GM21390 (cell line): Measurements from ENCODE around the gene BRD2.
A peak's percentile ranks its signal among the peaks of the same experiment; 100 is the strongest.

Source experiments
- ATAC-seq: cut with Tn5 transposase; IDR thresholded peaks from one replicate; pipeline ENCODE4 v1.9.1; 2021; ENCODE audit not compliant: unreplicated experiment

The BRD2 gene

DNA sequence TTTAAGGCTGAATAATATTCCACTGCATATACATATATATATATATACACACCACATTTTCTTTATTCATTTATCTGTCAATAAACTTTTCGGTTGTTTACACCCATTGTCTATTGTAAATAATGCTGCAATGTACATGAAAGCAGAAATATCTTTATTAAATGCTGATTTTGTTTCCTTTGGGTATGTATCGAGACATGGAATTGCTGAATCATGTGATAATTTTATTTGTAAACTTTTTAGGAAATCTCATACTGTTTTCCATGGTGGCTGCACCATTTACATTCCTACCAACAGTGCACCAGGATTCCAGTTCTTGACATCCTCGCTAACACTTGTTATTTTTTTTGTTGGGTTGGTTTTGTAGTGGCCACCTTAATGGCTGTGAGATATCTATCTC lies 55.1 kb downstream of the BRD2 start:
- no peak for ATAC-seq

DNA sequence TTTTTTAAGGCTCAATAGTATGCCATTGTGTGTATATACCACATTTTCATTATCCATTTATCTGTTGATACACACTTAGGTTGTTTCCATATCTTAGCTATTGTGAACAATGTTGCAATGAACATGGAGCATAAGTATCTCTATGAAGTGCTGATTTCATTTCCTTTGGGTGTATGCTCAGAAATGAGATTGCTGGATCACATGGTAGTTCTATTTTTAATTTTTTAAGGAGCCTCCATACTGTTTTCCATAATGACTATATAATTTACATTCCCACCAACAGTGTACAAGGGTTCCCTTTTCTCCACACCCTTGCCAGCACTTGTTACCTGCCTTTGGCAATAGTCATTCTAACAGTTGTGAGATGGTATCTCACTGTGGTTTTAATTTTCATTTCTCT lies 56.1 kb downstream of the BRD2 start:
- ATAC-seq: no peak

GRCh38 chr6:33028220-33028849 lies 59.9 kb downstream of the BRD2 start:
- ATAC-seq: no peak

DNA sequence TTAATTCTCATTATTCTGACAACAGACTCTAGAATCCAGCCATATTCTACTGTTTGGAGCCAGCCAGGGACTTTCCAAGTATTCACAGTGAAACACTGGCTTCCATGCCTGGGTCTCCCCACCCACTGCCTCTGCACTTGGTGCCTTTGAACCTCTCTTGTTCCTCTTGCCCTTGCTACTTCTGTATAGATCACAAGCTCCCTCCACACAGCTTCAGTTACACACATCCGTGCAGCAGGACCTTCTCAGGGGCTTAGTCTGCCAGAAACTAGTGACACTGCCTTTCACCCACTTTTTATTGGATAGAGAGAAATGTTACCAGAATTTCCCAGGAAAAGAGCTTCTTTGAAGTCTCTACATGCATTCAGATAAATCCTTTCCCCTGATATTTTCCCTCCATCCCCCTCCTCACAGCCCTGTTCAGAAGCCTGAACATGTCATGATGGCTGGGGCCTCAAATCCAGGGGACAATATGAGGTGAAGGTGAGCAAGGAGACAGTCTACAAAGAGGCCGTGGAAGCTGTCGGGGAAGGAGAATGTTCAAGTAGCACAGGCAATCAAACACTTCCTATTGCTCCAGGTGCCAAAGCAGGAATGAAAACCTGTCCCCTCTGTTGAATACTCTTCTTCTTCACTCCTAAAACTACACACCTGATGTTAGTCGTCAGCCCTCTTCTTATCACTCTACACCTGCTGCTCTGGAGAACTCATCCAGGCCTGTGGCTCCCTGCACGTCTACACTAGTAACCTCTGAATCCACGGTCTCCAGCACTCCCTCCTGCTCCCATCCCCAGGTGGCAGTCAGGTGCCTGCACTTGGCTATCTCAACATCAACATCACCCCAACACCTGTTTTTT lies 61.2 kb downstream of the BRD2 start:
- ATAC-seq: peak; percentile 69

DNA sequence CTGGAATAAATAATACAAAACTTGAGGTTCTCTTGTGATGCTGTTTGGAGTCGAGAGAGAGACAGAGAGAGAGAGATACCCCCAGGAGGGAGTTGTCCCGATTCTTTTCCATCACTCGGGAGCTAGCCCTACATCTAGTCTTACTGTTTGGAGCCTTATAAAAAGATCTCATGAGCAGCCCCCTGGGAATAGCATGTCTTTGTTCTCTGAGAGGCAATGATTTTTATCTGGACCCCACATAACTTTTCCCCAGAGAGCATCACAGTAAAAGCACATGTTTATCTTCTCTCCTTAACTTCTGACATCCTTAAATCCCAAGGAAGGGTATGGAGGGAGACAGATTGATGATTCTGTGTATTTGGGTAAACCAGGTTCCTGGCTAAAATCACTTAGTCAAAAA lies 61.9 kb downstream of the BRD2 start:
- ATAC-seq: no peak
